ENCODE results near the gene SMTNL2.

DNA sequence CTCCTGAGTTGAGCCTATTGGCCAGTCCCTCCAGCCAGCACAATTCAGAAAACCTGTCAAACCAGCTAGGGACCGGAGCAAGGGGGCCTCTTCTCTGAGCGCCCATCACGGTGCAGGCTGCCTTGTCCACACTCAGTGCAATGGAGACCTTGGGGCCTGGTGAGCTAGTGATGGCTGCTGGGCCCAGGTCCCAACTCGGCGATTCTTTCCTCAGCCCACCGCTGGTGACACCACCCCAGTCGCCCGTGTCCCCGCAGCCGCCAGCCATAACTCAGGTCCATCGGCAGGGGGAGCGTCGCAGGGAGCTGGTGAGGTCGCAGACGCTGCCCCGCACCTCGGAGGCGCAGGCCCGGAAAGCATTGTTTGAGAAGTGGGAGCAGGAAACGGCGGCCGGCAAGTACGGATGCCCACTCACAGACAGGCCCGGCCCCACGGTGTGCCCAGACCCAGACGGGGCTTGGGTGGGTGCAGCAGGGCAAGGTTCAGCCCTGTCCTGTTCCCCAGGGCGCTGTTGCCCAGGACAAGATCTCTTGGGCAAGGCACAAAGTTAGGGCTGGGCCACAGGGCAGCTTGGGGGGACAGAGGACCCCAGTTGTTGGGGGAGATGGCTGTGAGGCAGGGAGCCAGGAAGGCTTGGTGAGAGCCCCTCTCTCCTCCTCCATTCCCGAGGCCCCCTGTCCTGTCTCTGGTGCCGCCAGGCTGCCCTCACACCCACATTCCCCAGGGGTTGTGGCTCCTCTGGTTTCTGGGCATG, 10.8 kb downstream of the SMTNL2 start:
- no peak for TF ChIP-seq TAF1 (IDR thresholded peaks at IDR 0.05; ENCODE audit: borderline replicate concordance, low read depth, low read length)
- no peak for TF ChIP-seq POLR2A (IDR thresholded peaks at IDR 0.05; ENCODE audit: low read depth, low read length)

Measured in GM12892 (cell line).